NT2/D1 (cell line): ENCODE data around the gene IL17A.

Experiments used
- DNase-seq: peaks from one replicate; pipeline ENCODE4 v3.0.0-alpha.2; 2011; ENCODE audit warnings: low read depth, low spot score
- H3K27me3 ChIP-seq: 2 replicates; pipeline ENCODE4 v1.6.0; 2011; ENCODE audit warnings: mild to moderate bottlenecking; ENCODE audit not compliant: insufficient read length, insufficient read depth
- H3K36me3 ChIP-seq: 2 replicates; pipeline ENCODE4 v1.6.1; 2011; ENCODE audit warnings: mild to moderate bottlenecking, low read length, mixed read lengths; ENCODE audit not compliant: insufficient read depth, insufficient read length
- H3K4me1 ChIP-seq: 2 replicates; pipeline ENCODE4 v1.5.1; 2011; ENCODE audit not compliant: insufficient read depth, insufficient read length
- H3K4me3 ChIP-seq: 2 replicates; pipeline ENCODE4 v1.5.1; 2011; ENCODE audit warnings: low read depth; ENCODE audit not compliant: insufficient read length
- H3K9ac ChIP-seq: 2 replicates; pipeline ENCODE4 v1.6.0; 2011; ENCODE audit warnings: low read depth; ENCODE audit not compliant: insufficient read length
- H3K9me3 ChIP-seq: 2 replicates; pipeline ENCODE4 v1.5.1; 2011; ENCODE audit warnings: mild to moderate bottlenecking, low read length; ENCODE audit not compliant: insufficient read depth
- SUZ12 ChIP-seq: IDR thresholded peaks from 2 replicates; pipeline ENCODE4 v1.6.1; 2011; ENCODE audit not compliant: insufficient read length, insufficient read depth; ENCODE audit errors: extremely low read depth
- YY1 ChIP-seq: IDR thresholded peaks from 2 replicates; pipeline ENCODE4 v1.6.1; 2011; ENCODE audit not compliant: insufficient read length, insufficient read depth
- ZNF274 ChIP-seq: IDR thresholded peaks from 2 replicates; pipeline ENCODE4 v1.6.1; 2011; ENCODE audit warnings: mild to moderate bottlenecking, low read depth, low read length

Gene IL17A

DNA sequence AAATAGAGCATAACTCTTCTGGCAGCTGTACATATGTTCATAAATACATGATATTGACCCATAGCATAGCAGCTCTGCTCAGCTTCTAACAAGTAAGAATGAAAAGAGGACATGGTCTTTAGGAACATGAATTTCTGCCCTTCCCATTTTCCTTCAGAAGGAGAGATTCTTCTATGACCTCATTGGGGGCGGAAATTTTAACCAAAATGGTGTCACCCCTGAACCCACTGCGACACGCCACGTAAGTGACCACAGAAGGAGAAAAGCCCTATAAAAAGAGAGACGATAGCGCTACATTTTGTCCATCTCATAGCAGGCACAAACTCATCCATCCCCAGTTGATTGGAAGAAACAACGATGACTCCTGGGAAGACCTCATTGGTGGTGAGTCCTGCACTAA lies at the start of gene IL17A:
Gene IL17A (plus strand): TSS at position 301 of the 400 bp plus-strand sequence. CDS start 57 bp downstream, at position 358.
- Histone ChIP-seq H3K4me1 (peaks cover 2% of the 10 kb centered on the region), H3K4me3 (no peak within 1 kb of the TSS), H3K9ac (no peak within 1 kb of the TSS), H3K9me3 (peaks cover 5% of the 10 kb centered on the region), H3K27me3 (no peaks in the 10 kb centered on the region), H3K36me3 (no peaks in the 10 kb centered on the region)
- TF ChIP-seq ZNF274 (no peak), SUZ12 (no peak), YY1 (no peak)
- DNase-seq: no peak

DNA sequence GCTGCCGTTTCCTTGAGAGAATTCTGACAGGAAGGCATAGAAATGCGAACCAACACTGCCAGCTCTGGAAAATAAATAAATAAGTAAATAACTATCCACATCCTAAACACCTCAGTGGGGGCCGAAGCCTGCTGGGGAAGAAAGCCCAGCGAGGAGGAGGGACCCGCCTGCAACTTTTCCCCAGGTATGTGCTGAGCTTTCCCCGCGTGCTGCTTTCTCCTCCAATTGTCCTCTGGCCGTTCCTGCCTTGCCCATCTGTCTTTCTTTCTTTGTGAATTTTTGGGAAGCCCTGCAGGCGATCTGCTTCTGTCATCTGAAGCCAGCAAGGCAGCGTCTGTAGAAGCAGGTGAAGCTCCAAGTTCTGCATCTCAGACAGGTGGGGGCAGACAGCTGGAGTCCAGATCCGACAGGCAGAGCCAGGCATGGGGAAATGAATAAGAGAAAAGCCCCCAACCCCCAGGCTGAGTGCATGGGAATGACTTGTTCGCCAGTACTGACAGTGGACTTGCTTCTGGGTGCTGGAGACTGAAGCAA lies 49.2 kb upstream of the IL17A start:
- H3K36me3 ChIP-seq: no peaks in the 10 kb centered on the region
- no peaks in the 10 kb centered on the region for H3K4me1 ChIP-seq
- no peak for DNase-seq
- no peak for TF ChIP-seq YY1
- TF ChIP-seq SUZ12: no peak
- no peak for TF ChIP-seq ZNF274
- no peaks in the 10 kb centered on the region for H3K27me3 ChIP-seq
- no peaks in the 10 kb centered on the region for H3K9me3 ChIP-seq
- H3K4me3 ChIP-seq: no peak overlapping the region
- no peak overlapping the region for H3K9ac ChIP-seq

DNA sequence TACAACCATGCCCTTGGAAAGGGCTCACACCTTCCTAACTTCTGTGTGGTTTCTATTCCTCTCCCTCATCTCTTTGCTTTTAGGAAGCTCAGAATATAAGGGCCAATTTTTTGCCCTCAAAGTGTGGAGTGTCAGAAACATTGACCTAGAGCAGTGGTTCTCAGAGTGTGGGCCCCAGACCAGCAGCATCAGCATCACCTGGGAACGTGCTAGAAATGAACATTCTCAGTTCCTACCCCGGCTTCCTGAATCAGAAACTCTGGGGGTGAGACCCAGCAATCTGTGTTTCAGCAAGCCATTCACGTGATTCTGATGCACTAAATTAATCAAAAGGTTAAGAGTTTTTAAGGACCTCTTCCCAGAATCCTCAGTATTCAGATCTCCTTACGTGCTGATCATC lies 47.9 kb upstream of the IL17A start:
- Histone ChIP-seq H3K9me3 (no peaks in the 10 kb centered on the region), H3K9ac (no peak overlapping the region), H3K4me3 (no peak overlapping the region), H3K4me1 (no peaks in the 10 kb centered on the region), H3K27me3 (no peaks in the 10 kb centered on the region), H3K36me3 (no peaks in the 10 kb centered on the region)
- no peak for DNase-seq
- no peak for TF ChIP-seq ZNF274
- TF ChIP-seq SUZ12: no peak
- TF ChIP-seq YY1: no peak

DNA sequence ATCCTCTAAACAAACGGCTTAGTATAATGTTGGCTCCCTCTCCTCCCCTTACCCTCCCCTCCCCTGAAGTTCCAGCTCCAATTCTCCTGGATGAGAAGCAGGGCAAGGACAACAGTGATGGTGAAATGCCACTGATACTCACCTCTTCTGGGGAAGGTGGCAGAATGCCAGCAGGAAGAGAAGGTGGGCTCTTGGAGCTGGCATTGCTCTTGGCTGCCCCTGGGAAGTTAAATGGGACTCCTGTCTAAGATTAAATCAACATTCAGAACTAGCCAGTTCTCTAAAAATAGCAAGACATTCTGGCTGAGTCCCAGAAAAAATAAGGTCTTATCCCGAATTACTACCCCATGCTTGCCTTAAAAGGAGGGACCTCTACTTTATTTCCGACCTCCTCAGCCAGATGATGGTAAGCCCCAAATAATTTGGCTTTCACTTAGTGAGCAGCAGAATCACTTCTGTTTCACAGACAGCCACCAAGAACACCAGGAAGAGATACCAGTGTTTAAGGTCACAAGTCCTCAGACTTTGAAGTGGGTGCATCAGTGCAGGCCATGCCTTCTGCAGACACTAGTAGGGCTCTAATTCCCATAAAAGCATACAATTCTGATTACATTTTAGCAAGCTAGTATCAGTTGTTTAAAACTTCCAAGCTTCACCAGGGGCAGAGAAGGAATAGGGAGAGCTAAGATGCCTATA lies 46.0 kb upstream of the IL17A start:
- no peaks in the 10 kb centered on the region for H3K27me3 ChIP-seq
- no peaks in the 10 kb centered on the region for H3K4me1 ChIP-seq
- no peaks in the 10 kb centered on the region for H3K9me3 ChIP-seq
- no peak for TF ChIP-seq SUZ12
- no peak for TF ChIP-seq YY1
- no peak for TF ChIP-seq ZNF274
- no peak for DNase-seq
- no peak overlapping the region for H3K9ac ChIP-seq
- no peaks in the 10 kb centered on the region for H3K36me3 ChIP-seq
- H3K4me3 ChIP-seq: no peak overlapping the region

DNA sequence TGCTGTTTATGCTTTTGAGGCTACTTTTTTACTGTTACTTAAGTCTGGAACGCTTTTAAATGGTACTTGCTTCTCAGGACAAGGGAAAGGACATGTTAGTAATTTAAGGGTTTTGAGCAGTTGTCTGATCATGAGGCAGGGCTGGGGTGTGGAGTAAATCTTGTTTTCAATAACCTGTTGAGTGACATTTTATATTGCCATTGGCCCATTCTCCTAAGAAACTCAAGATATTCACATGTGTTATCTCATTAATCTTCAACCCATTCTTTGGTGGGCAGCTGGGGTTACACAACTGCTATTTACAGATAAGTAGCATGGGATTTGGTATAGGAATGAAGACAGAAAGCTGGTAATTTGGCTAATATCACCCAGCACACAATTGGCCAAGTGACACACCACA lies 44.6 kb upstream of the IL17A start:
- TF ChIP-seq SUZ12 (no peak), YY1 (no peak), ZNF274 (no peak)
- no peaks in the 10 kb centered on the region for H3K9me3 ChIP-seq
- no peak for DNase-seq
- no peaks in the 10 kb centered on the region for H3K36me3 ChIP-seq
- H3K4me3 ChIP-seq: no peak overlapping the region
- no peaks in the 10 kb centered on the region for H3K27me3 ChIP-seq
- H3K9ac ChIP-seq: no peak overlapping the region
- H3K4me1 ChIP-seq: no peaks in the 10 kb centered on the region

DNA sequence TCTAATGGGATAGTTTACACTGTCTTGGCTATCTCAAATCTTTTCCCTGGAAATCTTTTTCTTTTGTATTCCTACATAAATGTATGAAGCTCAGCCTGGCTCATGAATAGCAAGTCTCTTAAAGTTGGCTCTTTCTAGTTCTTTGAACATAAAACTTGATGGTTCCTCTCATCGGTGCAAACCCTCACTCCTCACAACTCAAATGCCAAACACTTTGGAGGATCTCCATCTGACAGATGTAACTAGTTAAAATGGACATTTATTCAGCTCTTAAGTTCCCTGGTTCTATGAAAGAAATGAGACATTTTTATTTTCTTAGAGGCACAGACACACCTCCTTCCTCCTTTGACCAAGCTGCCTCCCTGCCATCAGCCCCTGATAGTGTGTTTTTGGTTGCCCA lies 43.6 kb upstream of the IL17A start:
- Histone ChIP-seq H3K9me3 (no peaks in the 10 kb centered on the region), H3K4me3 (no peak overlapping the region), H3K9ac (no peak overlapping the region), H3K36me3 (no peaks in the 10 kb centered on the region), H3K27me3 (no peaks in the 10 kb centered on the region), H3K4me1 (no peaks in the 10 kb centered on the region)
- DNase-seq: no peak
- TF ChIP-seq SUZ12 (no peak), YY1 (no peak), ZNF274 (no peak)

DNA sequence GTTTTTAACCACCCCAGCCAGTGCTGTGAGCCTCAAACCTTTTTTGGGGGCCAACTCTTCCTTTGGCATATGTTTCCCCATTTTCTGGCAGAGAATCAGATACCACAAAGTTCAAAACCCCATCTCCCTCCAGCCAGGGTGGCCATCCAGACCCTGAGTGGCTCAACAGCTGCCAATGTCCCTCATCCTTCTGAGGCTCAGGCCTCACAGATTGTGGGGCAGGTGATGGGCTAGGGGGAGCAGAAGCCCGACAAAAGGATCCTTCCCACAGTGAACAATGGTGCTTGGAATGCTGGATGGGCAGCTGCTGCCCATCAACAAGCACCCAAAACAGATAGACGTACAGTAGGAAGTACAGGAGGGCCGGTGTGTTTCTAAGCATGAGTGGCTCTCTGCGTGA lies 42.6 kb upstream of the IL17A start:
- DNase-seq: no peak

More for the DNA sequence above, 42.6 kb upstream of the IL17A start:
- Histone ChIP-seq H3K9ac (no peak overlapping the region), H3K9me3 (no peaks in the 10 kb centered on the region), H3K27me3 (no peaks in the 10 kb centered on the region), H3K4me1 (no peaks in the 10 kb centered on the region), H3K36me3 (no peaks in the 10 kb centered on the region), H3K4me3 (no peak overlapping the region)
- TF ChIP-seq ZNF274: no peak
- no peak for TF ChIP-seq YY1
- TF ChIP-seq SUZ12: no peak
